Measurements from ENCODE around the gene SYVN1. TPM values are rescaled to one million over a fixed set of nuclear protein-coding genes. Genes with fewer than 3 reads are reported as not detected.
"Not testable (repeated sequence)": the region's sequence is repeated elsewhere in the genome, so short reads cannot be mapped to it uniquely, and the experiment has no call there.

SYVN1 gene
- total and polyA plus RNA-seq, 8 donors: 47.5 to 98.2 (median 64.1) TPM

DNA sequence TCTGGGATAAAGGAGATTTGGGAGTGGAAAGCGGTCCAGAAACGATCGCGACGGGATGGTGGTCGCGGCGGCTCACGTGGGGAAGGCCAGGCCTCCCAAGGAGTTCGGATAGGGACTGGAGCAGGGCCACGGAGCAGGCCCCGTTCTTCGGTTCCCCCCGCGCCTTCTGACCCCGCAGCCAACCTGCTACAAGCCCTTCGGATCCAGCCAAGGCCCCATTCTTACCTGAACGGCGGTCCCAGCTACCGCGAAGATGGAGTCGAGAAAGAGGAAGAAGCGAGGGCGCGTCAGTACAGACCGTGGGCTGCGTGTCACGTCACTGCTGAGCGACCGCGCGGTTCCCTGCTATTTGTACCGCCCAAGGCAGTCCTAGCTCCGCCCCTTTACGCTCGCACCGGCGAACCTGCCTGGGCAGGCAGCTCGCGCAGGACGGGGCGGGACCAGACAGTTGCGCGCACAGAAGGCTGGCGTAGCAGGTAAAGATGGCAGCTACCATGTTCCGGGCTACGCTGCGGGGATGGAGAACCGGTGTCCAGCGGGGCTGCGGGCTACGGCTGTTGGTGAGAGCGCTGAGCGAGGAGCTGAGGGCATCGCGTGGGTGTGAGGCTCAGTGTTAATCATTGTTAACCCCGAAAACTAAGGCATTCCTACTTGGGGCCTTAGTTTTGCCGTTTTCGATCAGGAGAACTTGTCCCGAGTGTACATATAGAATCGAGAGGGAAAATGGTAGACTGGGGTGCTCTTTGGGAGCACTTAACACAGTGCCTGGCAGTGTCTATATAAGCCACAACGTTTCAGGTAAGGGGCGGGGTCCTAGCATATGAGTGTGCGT lies 12.2 kb downstream of the SYVN1 start, which contains the start of the genes FAU and MRPL49:
TSS of gene FAU (minus strand) at position 270 of the 832 bp plus-strand sequence. CDS start 321 bp downstream, outside the sequence.
TSS of gene MRPL49 (plus strand) at position 457 of the 832 bp plus-strand sequence. CDS start at position 483, 26 bp downstream.
- peaks cover 3 to 36% (median 22%) of the 10 kb centered on the region in 3 donors for H3K36me3 ChIP-seq
- 0% methylated on average over 60 to 64 of the region's 64 CpGs for WGBS, 2 donors
- intact Hi-C loops (cut with DNase I): no loop called here
- peak; percentile 98 to 99 (median 98) for DNase-seq
- no peak for FAIRE-seq
- no peak for TF ChIP-seq CTCF (IDR thresholded peaks at IDR 0.05)
- peak; percentile 79 to 89 (median 81) for ATAC-seq
- no peaks in the 10 kb centered on the region for H3K9me3 ChIP-seq
- peak within 1 kb of the TSS; percentile 77 to 90 (median 84) for H3K27ac ChIP-seq
- H3K27me3 ChIP-seq: no peaks in the 10 kb centered on the region
- H3K4me1 ChIP-seq: peaks cover 3 to 13% (median 7%) of the 10 kb centered on the region in 3 donors
- H3K4me3 ChIP-seq: peak within 1 kb of the TSS; percentile 63 to 95 (median 78)

- H3K27me3 ChIP-seq: no peaks in the 10 kb centered on the region
- H3K4me1 ChIP-seq: peaks cover 4 to 16% (median 9%) of the 10 kb centered on the region in 3 donors
- WGBS, 2 donors: 0 to 2% methylated on average over 22 of the region's 22 CpGs
- H3K36me3 ChIP-seq: peaks cover 3 to 31% (median 17%) of the 10 kb centered on the region in 3 donors
- H3K27ac ChIP-seq: peak overlapping the region; percentile 77 to 90 (median 84)
- peak in 4 of 6 donors; percentile 34 to 66 (median 55) for DNase-seq
- intact Hi-C loops (cut with DNase I): no loop called here
- H3K4me3 ChIP-seq: peak overlapping the region; percentile 63 to 95 (median 78)
- FAIRE-seq: no peak
- TF ChIP-seq CTCF (IDR thresholded peaks at IDR 0.05): no peak
- ATAC-seq: no peak
- H3K9me3 ChIP-seq: no peaks in the 10 kb centered on the region
These were observed 12.9 kb downstream of the SYVN1 start for GRCh38 chr11:65121447-65121864.

DNA sequence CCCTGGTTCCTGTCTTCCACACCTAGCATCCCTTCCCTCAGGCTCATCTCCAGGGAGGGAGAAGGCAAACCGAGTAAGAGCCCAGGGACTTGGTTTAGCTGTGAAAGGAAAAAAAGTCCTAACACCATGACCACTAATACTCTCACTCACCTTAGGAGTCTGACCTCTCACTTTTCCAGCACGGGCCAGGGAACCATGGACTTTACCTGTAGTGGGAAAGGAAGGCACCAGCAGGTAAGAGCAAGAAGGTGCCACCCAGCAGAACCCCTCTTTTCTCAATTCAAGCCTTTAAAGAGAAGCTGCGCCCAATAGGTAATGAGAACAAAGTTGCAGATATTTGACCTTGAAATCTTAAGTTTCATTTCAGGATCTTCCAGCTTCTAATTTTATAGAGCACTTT lies 13.5 kb downstream of the SYVN1 start:
- Histone ChIP-seq H3K27me3 (no peaks in the 10 kb centered on the region), H3K4me3 (peak overlapping the region in 3 of 4 donors; percentile 63 to 95 (median 74)), H3K27ac (peak overlapping the region in 2 of 4 donors; percentile 77 to 90), H3K4me1 (peaks cover 11 to 22% (median 16%) of the 10 kb centered on the region in 3 donors), H3K36me3 (peaks cover 3 to 25% (median 12%) of the 10 kb centered on the region in 3 donors), H3K9me3 (no peaks in the 10 kb centered on the region)
- FAIRE-seq (no peak), DNase-seq (peak in 2 of 6 donors; percentile 1 to 17), ATAC-seq (no peak)
- WGBS, 2 donors: 56 to 58% methylated on average over 3 of the region's 3 CpGs
- intact Hi-C loops (cut with DNase I): no loop called here
- TF ChIP-seq CTCF (IDR thresholded peaks at IDR 0.05): no peak

DNA sequence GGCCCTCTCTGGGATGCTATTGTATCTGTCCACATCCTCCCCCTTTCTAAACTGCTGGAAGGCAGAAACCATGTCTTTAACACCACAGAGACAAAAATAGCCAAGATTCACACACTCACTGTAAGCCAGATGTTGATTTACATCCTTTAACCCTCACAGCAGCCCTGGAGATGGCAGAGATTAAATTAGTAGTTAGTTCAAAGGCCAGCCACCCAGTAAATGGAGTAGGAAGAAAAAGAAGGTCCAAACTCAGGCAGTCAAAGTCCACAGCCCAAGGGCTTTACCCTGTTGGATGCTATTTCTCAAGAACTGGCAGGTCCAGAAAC lies 14.7 kb downstream of the SYVN1 start:
- Histone ChIP-seq H3K4me3 (no peak overlapping the region), H3K27me3 (no peaks in the 10 kb centered on the region), H3K4me1 (peaks cover 17 to 26% (median 24%) of the 10 kb centered on the region in 3 donors), H3K36me3 (peaks cover 2 to 19% (median 3%) of the 10 kb centered on the region in 3 donors), H3K27ac (no peak overlapping the region), H3K9me3 (no peaks in the 10 kb centered on the region)
- DNase-seq: no peak
- intact Hi-C loops (cut with DNase I): loop anchor here in 1 of 3 donors (10.0 kb wide), 1 partner anchor 105 kb away; the partner anchor contains the start of gene ARL2
- TF ChIP-seq CTCF (IDR thresholded peaks at IDR 0.05): no peak
- ATAC-seq: no peak
- FAIRE-seq: no peak

DNA sequence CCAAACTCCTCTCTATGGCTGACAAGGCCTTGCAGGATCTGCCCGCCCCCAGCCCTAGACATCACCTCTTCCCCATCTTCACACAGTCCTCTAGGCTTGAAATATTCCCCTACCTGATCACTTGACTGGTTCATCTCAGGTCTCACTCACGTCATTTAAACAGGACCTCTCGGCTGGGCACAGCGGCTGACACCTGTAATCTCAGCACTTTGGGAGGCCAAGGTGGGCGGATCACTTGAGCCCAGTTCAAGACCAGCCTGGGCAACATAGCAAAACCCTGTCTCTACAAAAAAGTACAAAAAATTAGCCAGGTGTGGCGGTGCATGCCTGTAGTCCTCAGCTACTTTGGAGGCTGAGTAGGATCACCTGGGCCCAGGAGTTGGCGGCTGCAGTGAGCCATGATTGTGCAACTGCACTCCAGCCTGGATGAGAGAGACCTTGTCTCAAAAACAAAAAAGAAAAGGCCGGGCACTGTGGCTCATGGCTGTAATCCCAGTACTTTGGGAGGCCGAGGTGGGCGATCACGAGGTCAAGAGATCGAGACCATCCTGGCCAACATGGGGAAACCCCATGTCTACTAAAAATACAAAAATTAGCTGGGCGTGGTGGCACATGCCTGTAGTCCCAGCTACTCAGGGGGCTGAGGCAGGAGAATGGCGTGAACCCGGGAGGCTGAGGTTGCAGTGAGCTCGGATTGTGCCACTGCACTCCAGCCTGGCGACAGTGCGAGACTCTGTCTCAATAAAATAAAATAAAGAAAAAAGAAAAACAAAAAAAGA lies 15.2 kb downstream of the SYVN1 start:
- peaks cover 2 to 19% (median 3%) of the 10 kb centered on the region in 3 donors for H3K36me3 ChIP-seq
- not testable (repeated sequence) for H3K4me3 ChIP-seq, H3K27me3 ChIP-seq, FAIRE-seq, ATAC-seq, H3K27ac ChIP-seq, H3K9me3 ChIP-seq
- DNase-seq: peak in 2 of 6 donors; percentile 8 to 36
- WGBS, 2 donors: 83 to 89% methylated on average over 18 of the region's 18 CpGs
- intact Hi-C loops (cut with DNase I): loop anchor here in 1 of 3 donors (10.0 kb wide), 1 partner anchor 104 kb away; the partner anchor contains the start of gene ARL2
- H3K4me1 ChIP-seq: peaks cover 22 to 32% (median 28%) of the 10 kb centered on the region in 3 donors
